K562 (cell line): ENCODE data around the gene WSCD1. TPM values are rescaled to one million over a fixed set of nuclear protein-coding genes. Genes with fewer than 3 reads are reported as not detected.

ENCODE experiments used
- ATAC-seq: fragments of 200-7000 bp; cut with Tn5 transposase; 3 replicates; pipeline ENCODE4 v1.9.1; 2020; ENCODE audit warnings: moderate library complexity
- BruUV-seq: library from RNA; stranded (reverse); fragments of 400-500 nt; replicated peaks from 2 replicates; lab custom pipeline; 2021; lab: Mats Ljungman, UMichigan
- CTCF ChIA-PET: fragments of 300-600 bp; formaldehyde crosslinking; extraction: SDS; loops from one replicate; lab custom pipeline; 2021; ENCODE audit warnings: low intra/inter-chr PET ratio; lab: Yijun Ruan, JAX
- POLR2A ChIA-PET: fragments of 300-600, 350-650 bp; sonication (Branson Sonifier 250); formaldehyde crosslinking; extraction: SDS; loops from one replicate; lab custom pipeline; 2021; ENCODE audit warnings: antibody characterized with exemption, inconsistent platforms; lab: Yijun Ruan, JAX
- DNase-seq, 4 experiments: peaks; one replicate each; pipeline versions ENCODE4 v3.0.0 to v3.0.0-alpha.2; 2011 to 2018; ENCODE audit warnings: low spot score in 3 of 4, mixed read lengths in 3 of 4; ENCODE audit errors: extremely low read depth in 1 of 4
- FAIRE-seq: peaks from 2 replicates; lab custom pipeline; 2011; peaks lifted over from hg19 to GRCh38; lab: Jason Lieb, UNC
- H2AFZ ChIP-seq: 2 replicates; pipeline ENCODE4 v1.6.0; 2011; ENCODE audit warnings: low read depth, low read length, control low read depth, inconsistent platforms
- H3K27ac ChIP-seq: fragments of 200-600 bp; 3 replicates; pipeline ENCODE4 v1.8.0; 2011; ENCODE audit warnings: low read depth, mild to moderate bottlenecking, control low read depth, inconsistent platforms, low read length, moderate library complexity, mixed read lengths; ENCODE audit errors: extremely low read depth
- H3K27me3 ChIP-seq, 2 experiments: fragments of 300-600 bp in 1 of 2; 2 replicates in 1 of 2; 3 replicates in 1 of 2; pipeline versions ENCODE4 v1.6.0 to v1.8.0; 2011; ENCODE audit warnings: inconsistent platforms in 2 of 2, low read length in 2 of 2, mild to moderate bottlenecking in 1 of 2, mixed read lengths in 1 of 2, moderate library complexity in 1 of 2; ENCODE audit not compliant: control insufficient read depth in 2 of 2, insufficient read depth in 2 of 2
- H3K36me3 ChIP-seq: fragments of 300-600 bp; 3 replicates; pipeline ENCODE4 v1.8.0; 2011; ENCODE audit warnings: mild to moderate bottlenecking, low read length, inconsistent platforms; ENCODE audit not compliant: control insufficient read depth, insufficient read depth
- H3K4me1 ChIP-seq, 2 experiments: fragments of 200-600 bp in 1 of 2; replicated peaks in 1 of 2; 2 replicates in 1 of 2; 3 replicates in 1 of 2; pipeline versions ENCODE4 v1.5.1 to v1.8.0; 2011; ENCODE audit warnings: inconsistent platforms in 2 of 2, low read length in 2 of 2, mild to moderate bottlenecking in 1 of 2, mixed read lengths in 1 of 2, moderate library complexity in 1 of 2; ENCODE audit not compliant: control insufficient read depth in 2 of 2, insufficient read depth in 2 of 2
- H3K4me2 ChIP-seq: 2 replicates; pipeline ENCODE4 v1.6.1; 2011; ENCODE audit warnings: low read length, control low read depth, inconsistent platforms, mixed read lengths; ENCODE audit not compliant: insufficient read depth
- H3K4me3 ChIP-seq: fragments of 200-600 bp; sonication (generic), shearing (Covaris generic); 2 replicates; pipeline ENCODE4 v1.5.1; 2016; ENCODE audit warnings: control low read depth, inconsistent platforms
- H3K79me2 ChIP-seq: fragments of 200-600 bp; 3 replicates; pipeline ENCODE4 v1.8.0; 2011; ENCODE audit warnings: low read length, inconsistent platforms; ENCODE audit not compliant: control insufficient read depth, insufficient read depth
- H3K9ac ChIP-seq, 2 experiments: 2 replicates each; pipeline versions ENCODE4 v1.6.0 to v1.6.1; 2011; ENCODE audit warnings: low read depth in 2 of 2, low read length in 2 of 2, control low read depth in 1 of 2, inconsistent platforms in 1 of 2, mild to moderate bottlenecking in 1 of 2, mixed read lengths in 1 of 2; ENCODE audit not compliant: insufficient read depth in 1 of 2
- H3K9me1 ChIP-seq: one replicate; pipeline ENCODE4 v1.6.0; 2011; ENCODE audit warnings: inconsistent platforms, mild to moderate bottlenecking, low read length, moderate library complexity; ENCODE audit not compliant: control insufficient read depth, insufficient read depth
- H3K9me3 ChIP-seq: replicated peaks from 2 replicates; pipeline ENCODE4 v1.5.1; 2011; ENCODE audit warnings: low read depth, low read length, inconsistent platforms; ENCODE audit not compliant: control insufficient read depth, insufficient read depth
- H4K20me1 ChIP-seq: replicated peaks from 2 replicates; pipeline ENCODE4 v1.6.1; 2011; ENCODE audit warnings: low read length, inconsistent platforms, mixed read lengths; ENCODE audit not compliant: control insufficient read depth, insufficient read depth
- DACH1 ChIP-seq: fragments of 450-650 bp; IDR thresholded peaks from 2 replicates; pipeline ENCODE4 v1.6.1; 2018; ENCODE audit not compliant: partially characterized antibody
- GATA2 ChIP-seq: sonication (generic); formaldehyde crosslinking; IDR thresholded peaks from 2 replicates; pipeline ENCODE4 v1.4.0; 2020; ENCODE audit warnings: mild to moderate bottlenecking, missing genetic modification reagents
- GTF3C2 ChIP-seq: IDR thresholded peaks from 3 replicates; pipeline ENCODE4 v1.6.1; 2011; ENCODE audit warnings: borderline replicate concordance, mild to moderate bottlenecking, moderate library complexity; ENCODE audit not compliant: insufficient read length; ENCODE audit errors: extremely low read depth
- RCOR1 ChIP-seq, 2 experiments: IDR thresholded peaks; 2 replicates each; pipeline ENCODE4 v1.6.1; 2012; ENCODE audit warnings: low read depth in 2 of 2, low read length in 2 of 2, borderline replicate concordance in 1 of 2, improper control_type of control experiment in 1 of 2
- SMARCC2 ChIP-seq: fragments of 450-650 bp; IDR thresholded peaks from 2 replicates; pipeline ENCODE4 v1.6.1; 2017; ENCODE audit warnings: antibody characterized with exemption, moderate library complexity, mild to moderate bottlenecking, low read depth
- TCF7 ChIP-seq: sonication (generic); IDR thresholded peaks from 2 replicates; pipeline ENCODE4 v1.6.1; 2016; ENCODE audit warnings: antibody characterized with exemption, borderline replicate concordance
- TEAD2 ChIP-seq: fragments of 450-650 bp; IDR thresholded peaks from 2 replicates; pipeline ENCODE4 v1.6.1; 2016; ENCODE audit warnings: missing genetic modification characterization, control low read depth, missing compliant biosample characterization
- ZC3H11A ChIP-seq: IDR thresholded peaks from 2 replicates; pipeline ENCODE4 v1.6.1; 2012; ENCODE audit warnings: low read depth, low read length, improper control_type of control experiment
- ZNF384 ChIP-seq: IDR thresholded peaks from 2 replicates; pipeline ENCODE4 v1.6.1; 2012; ENCODE audit warnings: low read depth, low read length, improper control_type of control experiment
- ZNF518B ChIP-seq: fragments of 250-450 bp; sonication (Bioruptor Pico); IDR thresholded peaks from 2 replicates; pipeline ENCODE4 v1.5.0; 2021; ENCODE audit warnings: mild to moderate bottlenecking, moderate library complexity
- ZNF583 ChIP-seq: fragments of 250-450 bp; sonication (Bioruptor Pico); IDR thresholded peaks from 2 replicates; pipeline ENCODE4 v1.4.0; 2020
- ZNF586 ChIP-seq: fragments of 450-650 bp; formaldehyde crosslinking; conservative IDR thresholded peaks from 2 replicates; pipeline ENCODE4 v1.4.0; 2020; ENCODE audit warnings: mild to moderate bottlenecking, moderate library complexity
- WGBS: fragments of 100-300 bp; shearing (Covaris generic); methylation state at CpG from one replicate; pipeline ENCODE4 v1.1.6; 2016; ENCODE audit warnings: low coverage, mixed read lengths; ENCODE audit not compliant: insufficient coverage; ENCODE audit errors: missing lambda C conversion rate; 5-methylcytosine and 5-hydroxymethylcytosine counted together
- in situ Hi-C: fragments of 300-500 bp; cut with MboI; formaldehyde crosslinking; loops from 4 replicates; pipeline ENCODE4 v1.15.0; 2018; ENCODE audit warnings: inconsistent platforms, mixed read lengths
- intact Hi-C: fragments of 100-400 bp; cut with micrococcal nuclease; formaldehyde crosslinking; loops from 2 replicates; pipeline ENCODE4 v1.14.2; 2022
- polyA plus RNA-seq, 8 experiments: library from polyadenylated mRNA; depleted of rRNA in 4 of 8; stranded (reverse) in 5 of 8; unstranded in 3 of 8; fragments of >200 nt; fragmentation: Nextera tagmentation in 2 of 8; fragmentation: Illumina TruSeq in 1 of 8; extraction: Ambion mirVana in 2 of 8; extraction: Trizol in 1 of 8; gene quantifications; 2 replicates each; pipeline versions ENCODE4 v1.2.1 to v1.2.3, GENCODE V29; 2011 to 2014; ENCODE audit warnings: inconsistent platforms in 1 of 8, missing spikeins in 1 of 8
- total RNA-seq, 7 experiments: library from RNA; depleted of rRNA in 6 of 7; stranded (reverse); fragments of >200 nt in 6 of 7; fragmentation: Illumina TruSeq in 2 of 7; extraction: Trizol in 2 of 7; gene quantifications; 2 replicates each; pipeline versions ENCODE4 v1.2.1 to v1.2.3, GENCODE V29; 2011 to 2021; ENCODE audit warnings: low replicate concordance in 1 of 7

The WSCD1 gene
- total and polyA plus RNA-seq, 9 of the 15 experiments (the other 6 are each of a cell fraction or from before 2014, with no cell fraction given) = not detected

GRCh38 chr17:6096201-6097004 lies 26.2 kb downstream of the WSCD1 start:
- ATAC-seq = no peak
- Histone ChIP-seq H3K9ac (no peak overlapping the region), H3K27me3 (peaks cover 0 to 51% of the 10 kb centered on the region in 2 experiments; a peak in 2 of 5 replicates), H4K20me1 (no peaks in the 10 kb centered on the region; the same call in 1 of the 2 replicates), H2AFZ (no peak overlapping the region), H3K4me1 (no peaks in the 10 kb centered on the region; a peak in 1 of 5 replicates), H3K79me2 (no peaks in the 10 kb centered on the region), H3K9me3 (no peaks in the 10 kb centered on the region), H3K4me3 (no peak overlapping the region), H3K36me3 (no peaks in the 10 kb centered on the region), H3K9me1 (no peaks in the 10 kb centered on the region), H3K4me2 (no peak overlapping the region), H3K27ac (no peak overlapping the region)
- FAIRE-seq = no peak
- no TSS peak for BruUV-seq
- in situ Hi-C loops = no loop called here
- CTCF ChIA-PET = no interaction called here
- no peak for TF ChIP-seq SMARCC2
- TF ChIP-seq ZNF518B (CRISPR knock-in tag) = no peak
- TF ChIP-seq ZNF583 (CRISPR knock-in tag) = no peak
- no peak for TF ChIP-seq ZNF586 (CRISPR knock-in tag)
- TF ChIP-seq GTF3C2 = no peak
- no peak for TF ChIP-seq TEAD2 (tag)
- TF ChIP-seq RCOR1 (IDR thresholded peaks at IDR 0.05; ENCODE audit: borderline replicate concordance in 1 of 2, low read depth in 2 of 2, low read length in 2 of 2) = no peak
- no peak for TF ChIP-seq GATA2 (CRISPR knock-in tag)
- TF ChIP-seq TCF7 = no peak
- no peak for TF ChIP-seq ZNF384
- TF ChIP-seq DACH1 = no peak
- no peak for TF ChIP-seq ZC3H11A
- no peak for DNase-seq
- WGBS = 2% methylated on average over 9 of the region's 13 CpGs
- POLR2A ChIA-PET = no interaction called here
- intact Hi-C loops = no loop called here
